Stimulated activated CD4-positive, alpha-beta T cell treated with anti-CD3 and anti-CD28 coated beads, Interleukin-15, amount 100 ng/mL, for 48 hours (primary cell): Measurements from ENCODE around the gene GRM8.

ENCODE experiments used
- DNase-seq, 2 donors: peaks; one replicate each; pipeline ENCODE4 v3.0.0-alpha.2; 2020; ENCODE audit warnings: low read depth in 2 of 2

GRM8 gene

GRCh38 chr7:126524967-126525366 lies 727.8 kb downstream of the GRM8 start:
- no peak for DNase-seq

GRCh38 chr7:126511046-126511445 lies 741.7 kb downstream of the GRM8 start:
- DNase-seq = no peak

GRCh38 chr7:126501617-126502016 lies 751.1 kb downstream of the GRM8 start:
- no peak for DNase-seq

GRCh38 chr7:126499481-126499880 lies 753.3 kb downstream of the GRM8 start:
- no peak for DNase-seq

GRCh38 chr7:126495733-126496132 lies 757.0 kb downstream of the GRM8 start:
- DNase-seq = no peak

GRCh38 chr7:126495001-126495400 lies 757.7 kb downstream of the GRM8 start:
- DNase-seq = no peak

GRCh38 chr7:126493801-126494200 lies 758.9 kb downstream of the GRM8 start:
- DNase-seq = no peak

GRCh38 chr7:126489874-126490273 lies 762.9 kb downstream of the GRM8 start:
- no peak for DNase-seq

GRCh38 chr7:126487728-126488442 lies 764.9 kb downstream of the GRM8 start:
- DNase-seq = no peak

GRCh38 chr7:126486806-126487205 lies 765.9 kb downstream of the GRM8 start:
- no peak for DNase-seq

- no peak for DNase-seq
Observed at GRCh38 chr7:126485791-126486190, 767.0 kb downstream of the GRM8 start.

- no peak for DNase-seq
Observed at GRCh38 chr7:126483972-126484371, 768.8 kb downstream of the GRM8 start.

GRCh38 chr7:126472825-126473224 lies 779.9 kb downstream of the GRM8 start:
- no peak for DNase-seq

GRCh38 chr7:126462405-126462804 lies 790.3 kb downstream of the GRM8 start:
- no peak for DNase-seq

GRCh38 chr7:126460664-126461063 lies 792.1 kb downstream of the GRM8 start:
- DNase-seq = no peak

GRCh38 chr7:126453104-126453503 lies 799.6 kb downstream of the GRM8 start:
- DNase-seq = no peak

- no peak for DNase-seq
Observed at GRCh38 chr7:126450269-126450671, 802.5 kb downstream of the GRM8 start.

- no peak for DNase-seq
Observed at GRCh38 chr7:126449611-126450268, 803.0 kb downstream of the GRM8 start.

- no peak for DNase-seq
Observed at GRCh38 chr7:126447984-126448383, 804.8 kb downstream of the GRM8 start.

GRCh38 chr7:126445991-126446390 lies 806.8 kb downstream of the GRM8 start:
- DNase-seq = no peak

- DNase-seq = no peak
Observed at GRCh38 chr7:126443951-126444350, 808.8 kb downstream of the GRM8 start.

- DNase-seq = no peak
Observed at GRCh38 chr7:126442908-126443307, 809.8 kb downstream of the GRM8 start.

GRCh38 chr7:126441745-126442144 lies 811.0 kb downstream of the GRM8 start:
- DNase-seq = no peak

GRCh38 chr7:126440542-126440941 lies 812.2 kb downstream of the GRM8 start:
- no peak for DNase-seq
